Natural killer cell (primary cell): ENCODE data around the gene GPR84. TPM values are rescaled to one million over a fixed set of nuclear protein-coding genes. Genes with fewer than 3 reads are reported as not detected.

Source experiments
- ATAC-seq, 3 donors: fragments of 150-1000 bp in 2 of 3; fragments of 200-7000 bp in 1 of 3; cut with Tn5 transposase; 1 replicate in 1 of 3; 2 replicates in 2 of 3; pipeline ENCODE4 v1.10.0; 2021; ENCODE audit warnings: mild to moderate bottlenecking in 2 of 3, moderate library complexity in 2 of 3
- DNase-seq, 2 donors: peaks; one replicate each; pipeline versions ENCODE4 v3.0.0 to v3.0.0-alpha.2; 2013 to 2021; ENCODE audit warnings: mixed read lengths in 1 of 2
- H3K27ac ChIP-seq: one replicate; pipeline ENCODE4 v1.5.1; 2013; ENCODE audit warnings: mild to moderate bottlenecking, low read length
- H3K27me3 ChIP-seq: one replicate; pipeline ENCODE4 v1.6.1; 2013; ENCODE audit warnings: low read length; ENCODE audit not compliant: control insufficient read depth, insufficient read depth
- H3K36me3 ChIP-seq: one replicate; pipeline ENCODE4 v1.6.1; 2013; ENCODE audit warnings: low read length; ENCODE audit not compliant: control insufficient read depth, insufficient read depth
- H3K4me1 ChIP-seq: one replicate; pipeline ENCODE4 v1.6.1; 2013; ENCODE audit warnings: low read length; ENCODE audit not compliant: control insufficient read depth, insufficient read depth
- H3K4me3 ChIP-seq: one replicate; pipeline ENCODE4 v1.5.1; 2013; ENCODE audit warnings: low read length
- H3K9me3 ChIP-seq: one replicate; pipeline ENCODE4 v1.6.1; 2013; ENCODE audit warnings: low read length; ENCODE audit not compliant: control insufficient read depth, insufficient read depth
- H3K27ac Mint-ChIP-seq, 2 donors: one replicate each; pipeline ENCODE4 v1.8.0; 2022; ENCODE audit warnings: mild to moderate bottlenecking in 2 of 2, mixed read lengths in 2 of 2, moderate library complexity in 1 of 2
- H3K27me3 Mint-ChIP-seq, 2 donors: one replicate each; pipeline ENCODE4 v1.8.0; 2022; ENCODE audit warnings: low read depth in 2 of 2, mixed read lengths in 2 of 2
- H3K36me3 Mint-ChIP-seq: one replicate; pipeline ENCODE4 v1.8.0; 2022; ENCODE audit warnings: mixed read lengths
- H3K4me1 Mint-ChIP-seq, 2 donors: one replicate each; pipeline ENCODE4 v1.8.0; 2022; ENCODE audit warnings: mixed read lengths in 2 of 2
- H3K4me3 Mint-ChIP-seq: one replicate; pipeline ENCODE4 v1.8.0; 2022; ENCODE audit warnings: mild to moderate bottlenecking, moderate library complexity, mixed read lengths
- H3K9me3 Mint-ChIP-seq, 2 donors: one replicate each; pipeline ENCODE4 v1.8.0; 2022; ENCODE audit warnings: mixed read lengths in 2 of 2
- WGBS: methylation state at CpG from one replicate; pipeline ENCODE4 v1.1.7; 2013; ENCODE audit warnings: missing lambda C conversion rate; ENCODE audit not compliant: insufficient coverage; 5-methylcytosine and 5-hydroxymethylcytosine counted together
- intact Hi-C: fragments of 100-400 bp; cut with micrococcal nuclease; formaldehyde crosslinking; loops from one replicate; pipeline ENCODE4 v1.14.2; 2022
- total RNA-seq, 4 donors: library from RNA; stranded (reverse); fragments of 120-200 nt in 1 of 4; gene quantifications; one replicate each; pipeline versions ENCODE4 v1.2.3 to v1.2.4, GENCODE V29; 2013 to 2022
- TF ChIP-seq, protein P1 (sequence below): fragments of 200-600 bp; IDR thresholded peaks from one replicate; pipeline ENCODE4 v1.8.0; 2022; ENCODE audit warnings: antibody characterized with exemption

GPR84 gene
- total RNA-seq, 3 donors from 2014 or later (not counting 1 experiment from before 2014, with no cell fraction given) = 0.45 to 4.9 (median 0.59) TPM

DNA sequence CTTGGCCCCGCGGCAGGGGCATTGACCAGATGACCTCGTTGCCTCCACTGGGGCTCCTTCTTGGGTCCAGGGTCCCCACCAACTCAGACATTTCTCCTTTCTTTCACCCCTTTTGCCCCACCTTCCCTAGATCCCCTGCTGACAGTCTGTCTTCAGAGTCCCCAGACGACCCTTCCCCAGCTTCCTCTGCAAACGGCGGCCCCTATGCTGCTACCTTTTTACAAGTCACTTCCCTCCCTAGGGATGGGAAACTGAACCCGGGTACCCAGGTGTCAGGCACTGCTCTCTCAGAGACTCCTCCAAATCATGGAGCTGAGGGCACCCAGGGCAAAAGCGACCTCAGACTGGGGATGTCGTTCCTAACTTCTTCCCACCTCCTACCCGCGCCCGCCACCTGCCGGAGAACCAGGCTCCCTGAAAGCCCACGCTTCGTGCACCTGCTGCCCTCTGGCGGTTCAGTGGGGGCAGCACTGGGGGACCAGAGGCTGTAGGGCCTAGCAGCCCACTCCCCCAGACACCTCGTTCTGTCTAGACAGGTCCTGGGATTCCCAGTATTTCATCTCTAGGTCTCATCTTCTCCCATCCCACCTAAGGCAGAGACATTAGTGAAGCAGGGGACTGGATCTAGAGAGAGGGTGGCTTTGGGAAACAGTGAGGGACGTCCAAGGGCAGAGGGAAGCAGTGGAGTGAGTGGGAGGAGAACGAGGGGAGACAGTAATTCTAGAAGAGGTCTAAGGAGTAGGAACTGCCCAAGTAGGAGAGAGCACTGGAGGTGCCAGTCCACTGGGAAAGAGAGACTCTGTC is 15.3 kb upstream of the GPR84 start:
- TF ChIP-seq, protein P1, sequence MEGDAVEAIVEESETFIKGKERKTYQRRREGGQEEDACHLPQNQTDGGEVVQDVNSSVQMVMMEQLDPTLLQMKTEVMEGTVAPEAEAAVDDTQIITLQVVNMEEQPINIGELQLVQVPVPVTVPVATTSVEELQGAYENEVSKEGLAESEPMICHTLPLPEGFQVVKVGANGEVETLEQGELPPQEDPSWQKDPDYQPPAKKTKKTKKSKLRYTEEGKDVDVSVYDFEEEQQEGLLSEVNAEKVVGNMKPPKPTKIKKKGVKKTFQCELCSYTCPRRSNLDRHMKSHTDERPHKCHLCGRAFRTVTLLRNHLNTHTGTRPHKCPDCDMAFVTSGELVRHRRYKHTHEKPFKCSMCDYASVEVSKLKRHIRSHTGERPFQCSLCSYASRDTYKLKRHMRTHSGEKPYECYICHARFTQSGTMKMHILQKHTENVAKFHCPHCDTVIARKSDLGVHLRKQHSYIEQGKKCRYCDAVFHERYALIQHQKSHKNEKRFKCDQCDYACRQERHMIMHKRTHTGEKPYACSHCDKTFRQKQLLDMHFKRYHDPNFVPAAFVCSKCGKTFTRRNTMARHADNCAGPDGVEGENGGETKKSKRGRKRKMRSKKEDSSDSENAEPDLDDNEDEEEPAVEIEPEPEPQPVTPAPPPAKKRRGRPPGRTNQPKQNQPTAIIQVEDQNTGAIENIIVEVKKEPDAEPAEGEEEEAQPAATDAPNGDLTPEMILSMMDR = peak; percentile 100
- Histone ChIP-seq H3K4me1 (peaks cover 20% of the 10 kb centered on the region), H3K36me3 (no peaks in the 10 kb centered on the region), H3K27ac (no peak overlapping the region), H3K4me3 (no peak overlapping the region), H3K27me3 (no peaks in the 10 kb centered on the region), H3K9me3 (no peaks in the 10 kb centered on the region)
- intact Hi-C loops = loop anchor here (1.0 kb wide), 1 partner anchor 128 kb away; no protein-coding TSS in a partner anchor
- no peaks in the 10 kb centered on the region for H3K36me3 Mint-ChIP-seq
- H3K4me1 Mint-ChIP-seq = peaks cover 0 to 7% of the 10 kb centered on the region in 2 donors
- DNase-seq (peak; percentile 87 to 93), ATAC-seq (peak; percentile 94 to 99 (median 97))
- no peaks in the 10 kb centered on the region for H3K9me3 Mint-ChIP-seq
- peak overlapping the region in 1 of 2 donors; percentile 40 for H3K27ac Mint-ChIP-seq
- whole genome bisulfite sequencing = 32% methylated on average over 19 of the region's 19 CpGs
- peak overlapping the region; percentile 25 for H3K4me3 Mint-ChIP-seq
- no peaks in the 10 kb centered on the region for H3K27me3 Mint-ChIP-seq

DNA sequence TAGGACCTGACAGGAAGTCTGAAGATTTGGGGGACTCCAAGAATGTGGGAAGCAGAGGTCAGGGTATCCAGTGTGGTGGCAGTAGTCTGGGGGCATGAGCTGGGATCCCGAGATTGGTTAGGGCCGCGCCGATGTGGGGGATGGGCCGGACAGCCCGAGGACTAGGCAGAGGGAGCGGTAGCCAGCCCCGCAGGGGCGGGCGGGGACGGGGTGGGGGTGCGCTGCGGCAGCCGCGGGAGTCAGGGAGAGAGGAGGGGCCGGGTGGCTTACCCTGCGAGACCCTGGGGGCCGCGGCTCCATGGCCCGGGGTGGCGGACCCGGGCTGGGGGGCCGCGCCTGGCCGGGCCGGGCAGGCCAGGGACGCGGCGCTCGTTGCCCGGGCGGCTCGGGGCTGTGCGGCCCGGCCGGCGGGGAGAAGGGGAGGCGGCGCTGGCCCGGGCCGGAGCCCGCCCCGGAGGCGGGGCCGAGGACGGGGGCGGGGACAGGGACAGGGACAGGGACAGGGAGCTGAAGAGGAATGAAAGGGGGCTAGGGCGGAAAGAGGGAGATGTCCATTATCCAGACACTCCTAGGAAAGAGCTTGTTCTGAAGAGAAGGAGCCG is 14.6 kb upstream of the GPR84 start:
- no peak overlapping the region for H3K4me3 ChIP-seq

DNA sequence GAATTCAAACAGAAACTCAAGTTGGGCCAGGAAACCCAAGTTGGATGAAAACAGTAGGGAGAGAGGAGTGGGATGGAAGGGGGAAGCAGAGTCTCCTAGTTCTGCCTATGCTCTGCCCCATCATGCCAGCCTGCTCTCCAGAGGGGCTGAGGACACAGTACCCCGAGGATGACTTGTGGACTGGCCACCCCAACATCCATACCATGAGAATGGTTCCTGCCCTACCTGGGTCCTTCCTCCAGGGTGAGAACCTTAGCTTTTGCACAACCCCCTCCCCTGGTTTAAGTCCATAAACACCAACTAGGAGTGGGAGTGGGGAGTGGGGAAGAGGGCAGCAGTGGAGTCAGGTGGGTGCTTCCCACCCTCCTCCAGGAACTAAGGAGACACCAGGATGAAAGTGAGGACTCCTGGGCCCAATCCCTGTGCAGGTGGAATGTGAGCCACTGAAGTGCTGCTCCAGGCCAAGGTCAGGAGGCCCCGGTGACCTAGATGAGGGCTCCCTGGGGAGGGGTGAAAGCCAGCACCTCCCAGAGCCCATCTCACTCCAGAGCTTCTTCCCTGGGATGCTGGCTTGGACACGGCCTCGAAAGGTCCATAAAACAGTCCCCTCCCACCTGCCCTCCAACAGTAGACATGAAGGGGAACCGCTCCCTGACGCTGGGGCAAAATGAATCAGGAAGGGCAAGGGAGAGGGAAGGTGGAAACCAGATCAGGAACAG is 13.7 kb upstream of the GPR84 start:
- Histone ChIP-seq H3K27me3 (no peaks in the 10 kb centered on the region), H3K4me3 (no peak overlapping the region), H3K36me3 (no peaks in the 10 kb centered on the region), H3K27ac (no peak overlapping the region), H3K4me1 (peaks cover 8% of the 10 kb centered on the region), H3K9me3 (no peaks in the 10 kb centered on the region)
- DNase-seq = no peak
- no peaks in the 10 kb centered on the region for H3K27me3 Mint-ChIP-seq
- intact Hi-C loops = no loop called here
- H3K4me1 Mint-ChIP-seq = peaks cover 0 to 7% of the 10 kb centered on the region in 2 donors
- no peaks in the 10 kb centered on the region for H3K9me3 Mint-ChIP-seq
- H3K4me3 Mint-ChIP-seq = peak overlapping the region; percentile 28
- 93% methylated on average over 4 of the region's 6 CpGs for WGBS
- TF ChIP-seq, protein P1 = no peak
- H3K27ac Mint-ChIP-seq = peak overlapping the region in 1 of 2 donors; percentile 30
- H3K36me3 Mint-ChIP-seq = no peaks in the 10 kb centered on the region
- no peak for ATAC-seq

More for the DNA sequence above, 14.6 kb upstream of the GPR84 start:
- Mint-ChIP-seq H3K4me3 (peak overlapping the region; percentile 25), H3K4me1 (peaks cover 0 to 7% of the 10 kb centered on the region in 2 donors), H3K27ac (peak overlapping the region in 1 of 2 donors; percentile 30), H3K27me3 (no peaks in the 10 kb centered on the region), H3K9me3 (no peaks in the 10 kb centered on the region), H3K36me3 (no peaks in the 10 kb centered on the region)
- Histone ChIP-seq H3K27me3 (no peaks in the 10 kb centered on the region), H3K9me3 (no peaks in the 10 kb centered on the region), H3K4me1 (peaks cover 16% of the 10 kb centered on the region), H3K27ac (no peak overlapping the region), H3K36me3 (no peaks in the 10 kb centered on the region)
- WGBS = 72% methylated on average over 48 of the region's 49 CpGs
- TF ChIP-seq, protein P1 = no peak
- intact Hi-C loops = loop anchor here (1.0 kb wide), 1 partner anchor 128 kb away; no protein-coding TSS in a partner anchor
- no peak for DNase-seq
- peak in 1 of 3 donors; percentile 63 for ATAC-seq
